Kidney epithelial cell (primary cell): ENCODE data around the gene FAM98B. TPM values are rescaled to one million over a fixed set of nuclear protein-coding genes. Genes with fewer than 3 reads are reported as not detected.

Source experiments
- DNase-seq: peaks from one replicate; pipeline ENCODE4 v3.0.0-alpha.2; 2010; ENCODE audit warnings: low read depth
- H3K27me3 ChIP-seq: 2 replicates; pipeline ENCODE4 v1.6.0; 2011; ENCODE audit warnings: low read length; ENCODE audit not compliant: control insufficient read depth, insufficient read depth
- H3K36me3 ChIP-seq: 2 replicates; pipeline ENCODE4 v1.5.1; 2011; ENCODE audit warnings: low read length; ENCODE audit not compliant: control insufficient read depth, insufficient read depth
- H3K4me3 ChIP-seq: 2 replicates; pipeline ENCODE4 v1.5.1; 2011; ENCODE audit warnings: low read depth, mild to moderate bottlenecking, control low read depth, low read length
- total RNA-seq: library from RNA; depleted of rRNA; stranded (reverse); fragments of >200 nt; gene quantifications from 2 replicates; pipeline ENCODE4 v1.2.3, GENCODE V29; 2015
- TF ChIP-seq, protein P1 (sequence below): IDR thresholded peaks from 2 replicates; pipeline ENCODE4 v1.5.1; 2011; ENCODE audit warnings: mild to moderate bottlenecking, moderate library complexity, low read length, control low read depth, inconsistent platforms; ENCODE audit not compliant: insufficient read depth, poor library complexity, severe bottlenecking

Gene FAM98B
- total RNA-seq, 1 donor from 2014 or later, result 9.1 TPM

DNA sequence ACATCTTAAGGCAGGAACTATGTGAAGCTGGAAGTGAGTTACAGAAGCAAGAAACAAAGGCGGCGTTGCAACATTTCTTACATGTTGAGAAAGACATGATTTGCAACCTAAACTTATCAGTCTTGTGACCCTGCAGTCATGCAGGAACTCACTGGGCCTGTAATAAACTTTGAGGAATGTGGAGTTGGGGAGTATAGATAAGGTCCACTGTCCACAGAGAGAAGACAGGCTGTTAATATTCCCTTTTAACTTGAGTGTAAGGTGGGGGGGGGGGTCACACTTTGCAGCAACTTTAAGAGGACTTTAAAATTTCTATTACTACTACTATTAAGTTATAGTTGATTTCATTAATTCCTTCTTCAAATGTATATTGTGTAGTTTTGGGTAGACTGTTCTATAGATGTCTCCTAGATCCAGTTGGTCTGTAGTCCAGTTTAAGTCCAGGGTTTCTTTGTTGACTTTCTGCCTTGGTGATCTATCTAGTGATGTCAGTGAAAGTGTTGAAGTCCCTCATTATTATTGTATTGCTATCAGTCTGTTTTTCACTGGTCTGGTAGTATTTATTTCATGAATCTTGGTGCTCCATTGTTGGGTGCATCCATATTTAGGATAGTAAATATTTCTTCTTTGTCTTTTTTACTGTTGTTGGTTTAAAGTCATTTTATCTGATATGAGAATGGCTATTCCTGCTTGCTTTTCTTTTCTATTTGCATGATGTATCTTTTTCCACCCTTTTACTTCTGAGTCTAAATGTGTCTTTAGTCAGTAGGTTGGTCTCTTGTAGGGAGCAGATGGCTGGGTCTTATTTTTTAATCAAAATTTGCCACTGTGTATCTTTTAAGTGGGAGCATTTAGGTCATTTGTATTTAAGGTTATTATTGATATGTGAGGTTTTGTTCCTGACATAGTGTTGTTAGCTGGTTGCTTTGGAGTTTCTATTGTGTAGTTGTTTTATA lies 15.6 kb upstream of the FAM98B start:
- Histone ChIP-seq H3K4me3 (no peak overlapping the region), H3K27me3 (no peaks in the 10 kb centered on the region)

DNA sequence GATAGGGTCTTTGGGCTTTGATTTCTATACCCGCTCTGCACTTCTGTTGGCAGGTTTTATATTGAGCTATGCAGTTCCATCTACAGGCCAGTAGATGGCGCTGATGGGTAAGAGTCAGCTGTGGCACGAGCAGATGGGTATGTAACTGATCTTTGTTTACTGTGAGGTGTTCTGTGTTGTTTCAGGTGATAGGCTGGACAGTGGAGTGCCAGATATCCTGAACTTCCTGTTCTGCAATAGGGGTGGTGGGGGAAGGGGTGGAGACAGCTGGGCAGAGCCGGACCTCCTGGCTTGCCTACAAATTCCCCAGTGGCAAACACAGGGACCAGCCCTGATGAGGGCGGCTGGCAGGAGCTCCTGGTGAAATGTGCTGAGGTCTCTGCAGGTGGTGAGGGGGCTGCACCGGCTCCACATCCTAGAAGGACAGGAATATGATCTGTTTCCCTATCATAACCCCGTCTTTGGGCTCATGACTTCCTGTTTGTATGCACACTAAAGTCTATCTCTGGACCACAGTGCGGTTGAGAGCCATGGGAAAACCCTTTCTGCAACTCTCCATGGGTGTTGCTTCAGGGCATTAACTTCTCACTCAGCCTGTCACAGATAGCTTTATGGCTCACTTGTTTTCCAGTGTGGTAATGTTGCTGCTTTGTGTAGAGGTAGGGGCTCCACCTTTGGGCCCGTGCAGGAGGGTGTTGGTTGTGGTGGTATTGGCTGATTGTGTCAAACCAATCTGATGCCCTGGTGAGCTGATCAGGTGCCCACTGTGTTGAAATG lies 13.4 kb upstream of the FAM98B start:
- H3K27me3 ChIP-seq, result no peaks in the 10 kb centered on the region
- no peak overlapping the region for H3K4me3 ChIP-seq
- DNase-seq, result no peak
- H3K36me3 ChIP-seq, result no peaks in the 10 kb centered on the region
- TF ChIP-seq, protein P1, sequence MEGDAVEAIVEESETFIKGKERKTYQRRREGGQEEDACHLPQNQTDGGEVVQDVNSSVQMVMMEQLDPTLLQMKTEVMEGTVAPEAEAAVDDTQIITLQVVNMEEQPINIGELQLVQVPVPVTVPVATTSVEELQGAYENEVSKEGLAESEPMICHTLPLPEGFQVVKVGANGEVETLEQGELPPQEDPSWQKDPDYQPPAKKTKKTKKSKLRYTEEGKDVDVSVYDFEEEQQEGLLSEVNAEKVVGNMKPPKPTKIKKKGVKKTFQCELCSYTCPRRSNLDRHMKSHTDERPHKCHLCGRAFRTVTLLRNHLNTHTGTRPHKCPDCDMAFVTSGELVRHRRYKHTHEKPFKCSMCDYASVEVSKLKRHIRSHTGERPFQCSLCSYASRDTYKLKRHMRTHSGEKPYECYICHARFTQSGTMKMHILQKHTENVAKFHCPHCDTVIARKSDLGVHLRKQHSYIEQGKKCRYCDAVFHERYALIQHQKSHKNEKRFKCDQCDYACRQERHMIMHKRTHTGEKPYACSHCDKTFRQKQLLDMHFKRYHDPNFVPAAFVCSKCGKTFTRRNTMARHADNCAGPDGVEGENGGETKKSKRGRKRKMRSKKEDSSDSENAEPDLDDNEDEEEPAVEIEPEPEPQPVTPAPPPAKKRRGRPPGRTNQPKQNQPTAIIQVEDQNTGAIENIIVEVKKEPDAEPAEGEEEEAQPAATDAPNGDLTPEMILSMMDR, result peak; percentile 87

More for the DNA sequence above, 15.6 kb upstream of the FAM98B start:
- H3K36me3 ChIP-seq, result no peaks in the 10 kb centered on the region
- TF ChIP-seq, protein P1, result no peak
- no peak for DNase-seq

DNA sequence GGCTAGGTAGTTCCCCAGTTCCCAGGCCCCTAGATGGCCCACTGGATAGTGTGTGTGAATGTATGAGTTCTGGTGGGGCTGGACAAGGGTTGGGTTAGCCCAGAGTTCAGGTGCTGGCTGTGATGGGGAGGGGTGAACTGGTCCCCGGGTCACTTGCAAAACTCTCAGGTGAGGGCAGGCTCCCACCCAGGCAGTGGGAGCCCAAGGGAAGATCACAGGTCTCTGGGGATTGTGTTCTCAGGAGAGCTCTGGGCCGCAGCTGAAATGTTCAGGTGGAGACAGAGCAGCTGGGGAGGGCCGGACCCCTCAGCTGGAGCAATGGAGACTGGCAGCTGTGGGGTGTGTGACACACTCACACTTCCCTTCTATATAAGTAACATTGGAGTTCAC lies 12.8 kb upstream of the FAM98B start:
- TF ChIP-seq, protein P1, result no peak
- DNase-seq, result no peak
- no peaks in the 10 kb centered on the region for H3K27me3 ChIP-seq

DNA sequence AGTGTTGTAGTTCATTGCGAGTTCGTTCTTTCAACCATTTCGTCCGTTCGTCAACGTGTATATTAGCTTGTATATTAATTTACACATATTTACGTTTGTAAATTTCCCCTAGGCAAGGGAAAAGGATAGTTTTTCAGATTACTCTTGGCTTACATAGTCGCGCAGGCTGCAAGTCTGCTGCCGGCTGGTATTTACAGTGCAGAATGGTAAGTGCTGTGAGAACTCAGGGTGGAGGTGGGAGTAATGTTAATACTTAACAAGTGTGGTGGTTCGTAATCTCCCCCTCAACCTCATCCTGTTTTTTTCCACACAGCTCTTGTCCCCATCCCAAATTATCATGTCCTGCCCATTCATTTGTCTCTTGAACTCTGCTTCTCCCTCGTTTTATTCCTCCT lies 766 bp downstream of the FAM98B start:
- Histone ChIP-seq H3K36me3 (no peaks in the 10 kb centered on the region), H3K4me3 (peak overlapping the region; percentile 71), H3K27me3 (no peaks in the 10 kb centered on the region)
- TF ChIP-seq, protein P1, result no peak
- DNase-seq, result no peak

More for the DNA sequence above, 12.8 kb upstream of the FAM98B start:
- Histone ChIP-seq H3K36me3 (no peaks in the 10 kb centered on the region), H3K4me3 (no peak overlapping the region)

DNA sequence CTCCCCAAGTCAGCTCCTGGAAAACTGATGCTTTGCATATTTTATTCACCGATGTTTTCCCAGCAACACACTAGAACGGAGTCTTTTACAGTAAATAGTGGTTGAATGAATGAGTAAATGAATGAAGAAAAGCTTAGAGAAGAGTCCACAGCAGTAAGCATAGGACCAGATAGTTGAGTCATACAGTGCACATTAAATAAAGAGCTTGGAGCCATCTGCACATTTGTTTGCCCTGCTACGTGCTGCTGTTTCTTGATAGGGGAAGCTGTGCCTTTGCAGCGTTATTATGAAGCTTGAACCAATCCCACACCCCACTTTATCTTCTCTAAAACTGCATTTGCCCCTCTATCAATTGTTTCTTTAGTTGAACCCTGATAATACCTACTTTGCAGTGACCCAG lies 1.2 kb downstream of the FAM98B start:
- no peaks in the 10 kb centered on the region for H3K36me3 ChIP-seq
- H3K27me3 ChIP-seq, result no peaks in the 10 kb centered on the region
- peak overlapping the region; percentile 71 for H3K4me3 ChIP-seq
- TF ChIP-seq, protein P1, result no peak
- DNase-seq, result no peak
